Upper lobe of left lung (tissue), 4 donors: Measurements from ENCODE around the gene ERGIC3.
A peak's percentile ranks its signal among the peaks of the same experiment; 100 is the strongest.

Experiments used
- POLR2A ChIP-seq, 4 donors: fragments of 450-650 bp; IDR thresholded peaks; one replicate each; pipeline ENCODE4 v1.5.1; 2016 to 2017; ENCODE audit warnings: antibody characterized with exemption in 4 of 4, mild to moderate bottlenecking in 2 of 4
- POLR2AphosphoS5 ChIP-seq, 2 donors: sonication (generic); formaldehyde crosslinking; IDR thresholded peaks; one replicate each; pipeline ENCODE4 v1.5.1; 2017; ENCODE audit warnings: antibody characterized with exemption in 2 of 2
- TF ChIP-seq, protein P1 (sequence below), 6 experiments: fragments of 450-650 bp in 4 of 6; fragments of 200-600 bp in 2 of 6; sonication (generic) in 2 of 6; IDR thresholded peaks; one replicate each; pipeline ENCODE4 v1.5.1; 2016 to 2019; ENCODE audit warnings: antibody characterized with exemption in 6 of 6

DNA sequence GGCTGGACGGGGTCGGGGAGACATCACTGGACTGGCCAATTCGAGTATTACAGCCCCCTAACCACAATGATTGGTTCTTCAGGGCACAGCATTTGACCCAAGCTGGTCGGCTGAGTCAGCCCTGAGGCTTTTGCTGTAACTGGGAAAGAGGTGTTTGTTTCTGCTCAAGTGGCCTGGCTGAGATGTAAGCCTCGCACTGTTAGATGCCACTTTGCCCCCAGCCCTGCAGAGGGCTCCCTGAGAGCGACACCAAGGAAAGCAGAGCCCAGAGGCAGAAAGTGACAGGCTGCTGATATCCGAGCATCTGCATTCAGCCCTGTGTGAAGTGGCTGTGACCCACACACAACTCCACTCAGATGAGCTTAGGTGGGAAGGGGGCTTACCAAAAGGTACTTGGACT, 19.4 kb downstream of the ERGIC3 start:
- TF ChIP-seq, protein P1, sequence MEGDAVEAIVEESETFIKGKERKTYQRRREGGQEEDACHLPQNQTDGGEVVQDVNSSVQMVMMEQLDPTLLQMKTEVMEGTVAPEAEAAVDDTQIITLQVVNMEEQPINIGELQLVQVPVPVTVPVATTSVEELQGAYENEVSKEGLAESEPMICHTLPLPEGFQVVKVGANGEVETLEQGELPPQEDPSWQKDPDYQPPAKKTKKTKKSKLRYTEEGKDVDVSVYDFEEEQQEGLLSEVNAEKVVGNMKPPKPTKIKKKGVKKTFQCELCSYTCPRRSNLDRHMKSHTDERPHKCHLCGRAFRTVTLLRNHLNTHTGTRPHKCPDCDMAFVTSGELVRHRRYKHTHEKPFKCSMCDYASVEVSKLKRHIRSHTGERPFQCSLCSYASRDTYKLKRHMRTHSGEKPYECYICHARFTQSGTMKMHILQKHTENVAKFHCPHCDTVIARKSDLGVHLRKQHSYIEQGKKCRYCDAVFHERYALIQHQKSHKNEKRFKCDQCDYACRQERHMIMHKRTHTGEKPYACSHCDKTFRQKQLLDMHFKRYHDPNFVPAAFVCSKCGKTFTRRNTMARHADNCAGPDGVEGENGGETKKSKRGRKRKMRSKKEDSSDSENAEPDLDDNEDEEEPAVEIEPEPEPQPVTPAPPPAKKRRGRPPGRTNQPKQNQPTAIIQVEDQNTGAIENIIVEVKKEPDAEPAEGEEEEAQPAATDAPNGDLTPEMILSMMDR (IDR thresholded peaks at IDR 0.05) = peak in 3 of 6 experiments; percentile 27 to 39 (median 34)
- TF ChIP-seq POLR2A (IDR thresholded peaks at IDR 0.05) (no peak), POLR2AphosphoS5 (IDR thresholded peaks at IDR 0.05) (no peak)
